DOHH2 (cell line): ENCODE measurements around the gene IGSF5.

Experiments
- CTCF ChIP-seq: fragments of 200-600 bp; sonication (generic); IDR thresholded peaks from one replicate; pipeline ENCODE4 v1.5.1; 2014; ENCODE audit warnings: antibody characterized with exemption, mild to moderate bottlenecking, low read depth, low read length; ENCODE audit not compliant: poor library complexity, severe bottlenecking
- EZH2phosphoT487 ChIP-seq: fragments of 200-600 bp; sonication (generic); IDR thresholded peaks from 2 replicates; pipeline ENCODE4 v1.6.1; 2017; ENCODE audit warnings: borderline replicate concordance, mild to moderate bottlenecking, antibody characterized with exemption, low read length, moderate library complexity, mixed read lengths

- TF ChIP-seq CTCF (no peak), EZH2phosphoT487 (no peak)
These were observed 30.7 kb upstream of the IGSF5 start for GRCh38 chr21:39714331-39714730.
